Measurements from ENCODE around the gene ARMC8.

DNA sequence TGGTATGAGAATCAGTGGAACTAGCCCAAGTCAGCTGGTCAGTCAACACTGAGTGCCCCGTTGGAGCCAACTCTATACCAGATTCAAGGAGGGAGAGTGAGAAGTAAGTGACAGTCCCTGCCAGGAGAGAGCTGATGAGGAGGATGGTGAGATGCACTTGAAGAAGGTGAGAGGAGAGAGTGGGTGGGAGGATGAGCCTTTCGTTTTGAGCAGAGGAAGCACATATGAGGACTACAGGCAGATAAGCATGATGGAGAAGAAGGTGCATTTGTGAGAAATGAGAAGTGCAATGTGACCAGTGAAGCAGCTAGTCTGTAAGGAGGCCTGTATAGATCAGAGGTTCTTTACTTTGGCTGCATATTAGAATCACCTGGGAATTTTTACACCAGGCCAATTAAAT, 102.2 kb downstream of the ARMC8 start:
- TF ChIP-seq, protein P1, sequence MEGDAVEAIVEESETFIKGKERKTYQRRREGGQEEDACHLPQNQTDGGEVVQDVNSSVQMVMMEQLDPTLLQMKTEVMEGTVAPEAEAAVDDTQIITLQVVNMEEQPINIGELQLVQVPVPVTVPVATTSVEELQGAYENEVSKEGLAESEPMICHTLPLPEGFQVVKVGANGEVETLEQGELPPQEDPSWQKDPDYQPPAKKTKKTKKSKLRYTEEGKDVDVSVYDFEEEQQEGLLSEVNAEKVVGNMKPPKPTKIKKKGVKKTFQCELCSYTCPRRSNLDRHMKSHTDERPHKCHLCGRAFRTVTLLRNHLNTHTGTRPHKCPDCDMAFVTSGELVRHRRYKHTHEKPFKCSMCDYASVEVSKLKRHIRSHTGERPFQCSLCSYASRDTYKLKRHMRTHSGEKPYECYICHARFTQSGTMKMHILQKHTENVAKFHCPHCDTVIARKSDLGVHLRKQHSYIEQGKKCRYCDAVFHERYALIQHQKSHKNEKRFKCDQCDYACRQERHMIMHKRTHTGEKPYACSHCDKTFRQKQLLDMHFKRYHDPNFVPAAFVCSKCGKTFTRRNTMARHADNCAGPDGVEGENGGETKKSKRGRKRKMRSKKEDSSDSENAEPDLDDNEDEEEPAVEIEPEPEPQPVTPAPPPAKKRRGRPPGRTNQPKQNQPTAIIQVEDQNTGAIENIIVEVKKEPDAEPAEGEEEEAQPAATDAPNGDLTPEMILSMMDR (IDR thresholded peaks at IDR 0.05; ENCODE audit: insufficient read depth, low read depth, low read length), result no peak
- no peak for TF ChIP-seq EZH2 (IDR thresholded peaks at IDR 0.05; ENCODE audit: insufficient read depth, low read length)
